Fibroblast of mammary gland (primary cell): ENCODE measurements around the gene MGAT5B.

Experiments
- DNase-seq: peaks from one replicate; pipeline ENCODE4 v3.0.0-alpha.2; 2010; ENCODE audit warnings: low read depth
- H3K4me3 ChIP-seq: 2 replicates; pipeline ENCODE4 v1.5.1; 2011; ENCODE audit warnings: low read depth, mild to moderate bottlenecking, low read length, moderate library complexity; ENCODE audit not compliant: control insufficient read depth
- CTCF ChIP-seq: conservative IDR thresholded peaks from 2 replicates; pipeline ENCODE4 v1.5.1; 2011; ENCODE audit warnings: low read depth, low read length, inconsistent platforms; ENCODE audit not compliant: control insufficient read depth, insufficient read depth

MGAT5B gene

GRCh38 chr17:76881408-76881807 lies 13.2 kb downstream of the MGAT5B start:
- TF ChIP-seq CTCF = no peak
- H3K4me3 ChIP-seq = no peak overlapping the region
- DNase-seq = no peak

DNA sequence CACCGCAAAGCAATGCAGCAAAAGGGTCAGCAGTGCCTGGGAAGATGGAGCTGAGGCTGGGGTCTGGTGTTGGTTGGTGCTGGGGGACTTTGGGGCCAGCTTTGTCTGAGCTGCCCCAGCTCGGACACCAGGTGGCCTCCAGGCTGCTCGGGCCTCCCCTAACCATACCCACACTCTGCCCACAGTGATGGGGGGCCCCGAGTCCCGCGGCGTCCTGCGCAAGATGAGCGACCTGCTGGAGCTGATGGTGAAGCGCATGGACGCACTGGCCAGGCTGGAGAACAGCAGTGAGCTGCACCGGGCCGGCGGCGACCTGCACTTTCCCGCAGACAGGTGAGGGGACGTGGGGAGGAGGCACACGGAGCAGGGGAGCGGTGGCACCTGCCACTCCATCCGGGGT lies 13.8 kb downstream of the MGAT5B start:
- no peak for DNase-seq
- no peak for TF ChIP-seq CTCF
- no peak overlapping the region for H3K4me3 ChIP-seq

DNA sequence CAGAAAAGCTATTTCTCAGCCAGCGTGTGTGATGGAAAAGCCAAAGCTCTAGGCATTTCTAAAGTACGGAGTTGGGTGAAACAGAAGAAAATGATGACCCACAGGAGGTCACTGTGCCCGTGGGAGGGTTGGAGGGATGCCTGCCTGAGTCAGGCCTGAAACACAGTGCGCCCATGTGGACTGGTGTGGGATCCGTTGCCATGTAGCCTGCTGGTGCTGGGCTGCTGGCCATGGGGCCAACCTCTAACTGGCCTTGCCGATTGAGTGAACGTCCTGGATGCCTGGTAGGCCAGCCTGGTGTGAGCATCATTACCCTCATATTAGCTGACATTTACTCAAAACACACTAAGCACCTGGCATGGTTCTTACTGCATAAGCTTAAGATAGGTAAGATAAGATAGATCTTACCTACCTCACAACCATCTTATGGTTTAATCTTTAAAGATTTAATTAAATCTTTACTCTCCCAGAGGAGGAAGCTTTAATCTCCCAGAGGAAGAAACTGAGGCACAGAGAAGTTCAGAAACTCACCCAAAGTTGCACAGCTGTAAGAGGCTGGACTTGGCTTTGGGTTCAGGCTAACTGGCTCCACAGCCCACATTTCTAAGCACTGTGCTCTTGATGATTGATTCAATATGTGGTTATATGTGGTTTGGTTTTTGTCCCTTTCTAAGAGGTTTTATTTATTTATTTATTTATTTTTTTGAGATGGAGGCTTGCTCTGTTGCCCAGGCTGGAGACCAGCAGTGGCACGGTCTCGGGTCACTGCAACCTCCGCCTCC lies 15.7 kb downstream of the MGAT5B start:
- no peak for DNase-seq
- H3K4me3 ChIP-seq = no peak overlapping the region
- TF ChIP-seq CTCF = no peak

- H3K4me3 ChIP-seq = no peak overlapping the region
- TF ChIP-seq CTCF = no peak
- no peak for DNase-seq
These were observed 17.0 kb downstream of the MGAT5B start for GRCh38 chr17:76884995-76885893.

- DNase-seq = no peak
- no peak overlapping the region for H3K4me3 ChIP-seq
- TF ChIP-seq CTCF = no peak
These were observed 17.7 kb downstream of the MGAT5B start for GRCh38 chr17:76885894-76886290.

DNA sequence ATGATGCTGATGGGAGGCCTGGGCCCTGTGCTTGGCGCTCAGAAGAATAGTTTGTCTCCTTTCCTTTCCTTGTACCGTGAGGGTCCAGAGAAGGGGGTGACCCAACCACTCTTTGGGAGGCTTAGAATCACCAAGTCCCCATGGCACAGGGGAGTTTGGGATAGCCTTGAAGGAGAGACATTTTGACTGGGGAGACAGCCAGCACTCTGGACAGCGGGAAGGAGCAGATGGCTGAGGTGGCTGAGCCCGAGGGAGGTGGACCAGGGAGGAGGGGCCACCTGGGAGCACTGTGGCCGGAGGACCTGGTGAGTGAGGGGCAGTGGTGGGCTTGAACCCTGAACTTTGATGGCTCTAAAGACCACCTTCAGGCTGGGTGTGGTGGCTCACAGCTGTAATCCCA lies 18.2 kb downstream of the MGAT5B start:
- H3K4me3 ChIP-seq = no peak overlapping the region
- no peak for DNase-seq
- TF ChIP-seq CTCF = no peak
